SU-DHL-6 (cell line): Measurements from ENCODE around the gene SMC1A.

Experiments used
- H2AFZ ChIP-seq: fragments of 200-600 bp; sonication (generic); 2 replicates; pipeline ENCODE4 v1.6.1; 2014; ENCODE audit warnings: low read depth, mild to moderate bottlenecking, moderate library complexity, mixed read lengths, antibody characterized with exemption, low read length; ENCODE audit not compliant: severe bottlenecking
- H3F3A ChIP-seq: fragments of 200-600 bp; shearing (Covaris generic); 2 replicates; pipeline ENCODE4 v1.6.0; 2016; ENCODE audit warnings: antibody characterized with exemption, mild to moderate bottlenecking; ENCODE audit not compliant: insufficient read depth
- H3K27ac ChIP-seq: fragments of 200-600 bp; sonication (generic); 2 replicates; pipeline ENCODE4 v1.5.1; 2016; ENCODE audit warnings: low read depth, mild to moderate bottlenecking, low read length, moderate library complexity, mixed read lengths
- H3K27me3 ChIP-seq: fragments of 200-600 bp; sonication (generic), shearing (Covaris generic); 2 replicates; pipeline ENCODE4 v1.6.0; 2014; ENCODE audit warnings: mild to moderate bottlenecking, low read length
- H3K36me3 ChIP-seq: fragments of 200-600 bp; sonication (generic); 2 replicates; pipeline ENCODE4 v1.6.1; 2014; ENCODE audit warnings: mild to moderate bottlenecking, low read length, mixed read lengths
- H3K4me2 ChIP-seq: fragments of 300-600, 200-600 bp; shearing (Covaris generic), sonication (generic); 2 replicates; pipeline ENCODE4 v1.6.0; 2014; ENCODE audit warnings: low read length, low read depth, mild to moderate bottlenecking; ENCODE audit not compliant: poor library complexity, severe bottlenecking
- H3K4me3 ChIP-seq: fragments of 200-600 bp; sonication (generic); 2 replicates; pipeline ENCODE4 v1.5.1; 2014; ENCODE audit warnings: antibody characterized with exemption, low read length, mild to moderate bottlenecking, mixed read lengths; ENCODE audit not compliant: insufficient read depth, poor library complexity, severe bottlenecking
- H3K79me2 ChIP-seq: fragments of 200-600 bp; sonication (generic); 2 replicates; pipeline ENCODE4 v1.6.1; 2014; ENCODE audit warnings: mild to moderate bottlenecking, low read length, moderate library complexity; ENCODE audit not compliant: insufficient read depth
- H3K9ac ChIP-seq: fragments of 200-600 bp; sonication (generic); 2 replicates; pipeline ENCODE4 v1.7.0; 2014; ENCODE audit warnings: mild to moderate bottlenecking, low read length
- H3K9me2 ChIP-seq: fragments of 200-600 bp; sonication (generic); replicated peaks from 2 replicates; pipeline ENCODE4 v1.6.1; 2014; ENCODE audit warnings: low read length; ENCODE audit not compliant: insufficient read depth
- H3K9me3 ChIP-seq: fragments of 200-600 bp; sonication (generic); 2 replicates; pipeline ENCODE4 v1.6.1; 2014; ENCODE audit warnings: low read length, mixed read lengths; ENCODE audit not compliant: insufficient read depth
- H4K20me1 ChIP-seq: fragments of 200-600 bp; sonication (generic); 2 replicates; pipeline ENCODE4 v1.6.1; 2014; ENCODE audit warnings: low read depth, mild to moderate bottlenecking, antibody characterized with exemption, low read length, moderate library complexity, mixed read lengths
- EZH2phosphoT487 ChIP-seq: fragments of 200-600 bp; sonication (generic), shearing (Covaris generic); conservative IDR thresholded peaks from 2 replicates; pipeline ENCODE4 v1.6.1; 2018; ENCODE audit warnings: mild to moderate bottlenecking, antibody characterized with exemption, low read length, moderate library complexity, mixed read lengths
- TF ChIP-seq, protein P1 (sequence below): fragments of 200-600 bp; sonication (generic); IDR thresholded peaks from one replicate; pipeline ENCODE4 v1.5.1; 2017; ENCODE audit warnings: antibody characterized with exemption, mild to moderate bottlenecking, low read length, moderate library complexity; ENCODE audit not compliant: insufficient read depth, poor library complexity, severe bottlenecking

SMC1A gene

DNA sequence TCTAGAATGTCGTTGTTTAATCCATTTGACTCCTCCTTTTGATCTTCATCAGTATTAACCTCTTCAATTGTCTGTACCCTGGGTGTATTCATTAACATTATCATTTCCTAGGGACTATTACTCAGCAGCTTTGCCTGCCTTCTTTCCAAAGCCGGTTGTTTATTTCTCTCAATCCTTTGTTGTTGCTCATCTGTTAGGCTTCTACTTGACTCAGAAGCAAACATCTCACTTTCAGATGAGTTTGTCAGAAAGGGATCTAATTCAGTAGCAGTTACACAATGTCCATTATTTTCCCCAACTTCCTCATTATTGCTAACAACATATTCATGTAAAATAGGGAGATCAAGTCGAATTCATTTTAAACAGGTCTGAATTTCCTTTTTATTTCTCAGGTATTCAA is 33.8 kb upstream of the SMC1A start:
- H3K4me2 ChIP-seq: no peak overlapping the region
- no peaks in the 10 kb centered on the region for H4K20me1 ChIP-seq
- H3K27ac ChIP-seq: no peak overlapping the region
- H3K9ac ChIP-seq: no peak overlapping the region
- H3K9me3 ChIP-seq: no peaks in the 10 kb centered on the region
- H3K4me3 ChIP-seq: no peak overlapping the region
- no peaks in the 10 kb centered on the region for H3K27me3 ChIP-seq
- no peak overlapping the region for H2AFZ ChIP-seq
- no peaks in the 10 kb centered on the region for H3F3A ChIP-seq
- no peaks in the 10 kb centered on the region for H3K79me2 ChIP-seq
- H3K9me2 ChIP-seq: no peaks in the 10 kb centered on the region
- TF ChIP-seq, protein P1, sequence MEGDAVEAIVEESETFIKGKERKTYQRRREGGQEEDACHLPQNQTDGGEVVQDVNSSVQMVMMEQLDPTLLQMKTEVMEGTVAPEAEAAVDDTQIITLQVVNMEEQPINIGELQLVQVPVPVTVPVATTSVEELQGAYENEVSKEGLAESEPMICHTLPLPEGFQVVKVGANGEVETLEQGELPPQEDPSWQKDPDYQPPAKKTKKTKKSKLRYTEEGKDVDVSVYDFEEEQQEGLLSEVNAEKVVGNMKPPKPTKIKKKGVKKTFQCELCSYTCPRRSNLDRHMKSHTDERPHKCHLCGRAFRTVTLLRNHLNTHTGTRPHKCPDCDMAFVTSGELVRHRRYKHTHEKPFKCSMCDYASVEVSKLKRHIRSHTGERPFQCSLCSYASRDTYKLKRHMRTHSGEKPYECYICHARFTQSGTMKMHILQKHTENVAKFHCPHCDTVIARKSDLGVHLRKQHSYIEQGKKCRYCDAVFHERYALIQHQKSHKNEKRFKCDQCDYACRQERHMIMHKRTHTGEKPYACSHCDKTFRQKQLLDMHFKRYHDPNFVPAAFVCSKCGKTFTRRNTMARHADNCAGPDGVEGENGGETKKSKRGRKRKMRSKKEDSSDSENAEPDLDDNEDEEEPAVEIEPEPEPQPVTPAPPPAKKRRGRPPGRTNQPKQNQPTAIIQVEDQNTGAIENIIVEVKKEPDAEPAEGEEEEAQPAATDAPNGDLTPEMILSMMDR: no peak
- no peak for TF ChIP-seq EZH2phosphoT487
- H3K36me3 ChIP-seq: no peaks in the 10 kb centered on the region

DNA sequence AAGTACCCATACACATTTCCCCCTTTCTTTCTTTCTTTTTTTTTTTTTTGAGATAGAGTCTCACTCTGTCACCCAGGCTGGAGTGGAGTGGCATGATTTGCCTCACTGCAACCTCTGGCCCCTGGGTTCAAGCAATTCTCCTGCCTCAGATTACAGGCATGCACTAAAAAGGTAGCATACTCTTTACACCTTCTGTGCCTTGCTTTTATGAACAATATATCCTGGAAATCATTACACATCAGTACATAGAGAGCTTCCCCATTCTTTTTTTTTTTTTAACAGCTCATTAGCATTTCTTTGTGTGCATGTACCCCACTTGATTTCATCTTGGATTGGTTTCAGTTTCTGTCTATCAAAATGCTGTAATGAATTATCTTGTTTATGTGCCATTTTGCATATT is 30.4 kb upstream of the SMC1A start:
- Histone ChIP-seq H3K4me2 (no peak overlapping the region), H4K20me1 (no peaks in the 10 kb centered on the region), H3K79me2 (no peaks in the 10 kb centered on the region), H3F3A (no peaks in the 10 kb centered on the region), H3K27me3 (no peaks in the 10 kb centered on the region), H3K27ac (no peak overlapping the region), H3K9ac (no peak overlapping the region), H3K9me3 (no peaks in the 10 kb centered on the region), H3K36me3 (no peaks in the 10 kb centered on the region), H3K4me3 (no peak overlapping the region), H2AFZ (no peak overlapping the region), H3K9me2 (no peaks in the 10 kb centered on the region)
- TF ChIP-seq EZH2phosphoT487: no peak
- TF ChIP-seq, protein P1: no peak

DNA sequence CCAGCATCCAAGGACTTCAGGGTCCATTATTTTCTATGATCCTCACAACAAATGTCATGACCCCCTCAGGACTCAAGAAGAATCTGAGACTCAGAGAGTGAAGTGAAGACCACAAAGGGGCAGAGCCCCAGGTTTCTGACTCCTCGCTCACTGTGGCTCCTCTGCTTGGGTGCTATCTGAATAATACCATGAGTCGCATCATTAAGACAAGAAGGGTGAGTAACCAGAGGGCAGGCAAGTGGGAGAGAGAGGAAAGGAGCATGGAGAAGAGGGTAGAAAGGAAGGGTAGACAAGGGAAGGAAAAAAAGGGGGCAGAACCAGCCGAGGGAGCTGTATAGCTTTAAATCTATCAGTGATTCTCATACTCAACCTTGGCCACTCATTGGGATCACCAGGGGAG is 27.2 kb upstream of the SMC1A start:
- H3K27ac ChIP-seq: no peak overlapping the region
- H3F3A ChIP-seq: no peaks in the 10 kb centered on the region
- H3K4me3 ChIP-seq: no peak overlapping the region
- no peaks in the 10 kb centered on the region for H3K79me2 ChIP-seq
- no peaks in the 10 kb centered on the region for H3K9me3 ChIP-seq
- TF ChIP-seq, protein P1: no peak
- TF ChIP-seq EZH2phosphoT487: no peak
- no peak overlapping the region for H3K4me2 ChIP-seq
- no peaks in the 10 kb centered on the region for H3K27me3 ChIP-seq
- no peak overlapping the region for H3K9ac ChIP-seq
- no peaks in the 10 kb centered on the region for H3K36me3 ChIP-seq
- no peaks in the 10 kb centered on the region for H4K20me1 ChIP-seq
- H2AFZ ChIP-seq: no peak overlapping the region
- H3K9me2 ChIP-seq: no peaks in the 10 kb centered on the region

DNA sequence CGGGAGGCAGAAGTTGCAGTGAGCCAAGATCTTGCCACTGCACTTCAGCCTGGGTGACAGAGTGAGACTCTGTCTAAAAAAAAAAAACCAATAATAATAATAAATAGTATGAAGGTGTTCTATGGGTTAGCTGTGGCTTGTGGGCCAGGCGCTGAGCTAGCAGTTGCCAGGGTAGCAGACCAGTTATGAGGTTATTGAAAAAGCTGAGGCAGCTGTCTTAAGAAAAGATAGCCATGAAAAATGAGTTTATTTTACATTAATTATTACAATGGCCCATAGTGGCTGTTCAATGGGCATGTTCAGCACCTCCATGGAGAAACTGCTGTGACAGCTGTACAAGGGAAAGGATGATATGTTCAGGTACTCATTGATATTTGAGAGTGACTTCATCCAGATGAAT is 25.0 kb upstream of the SMC1A start:
- H3F3A ChIP-seq: no peaks in the 10 kb centered on the region
- H3K4me3 ChIP-seq: no peak overlapping the region
- TF ChIP-seq, protein P1: no peak
- TF ChIP-seq EZH2phosphoT487: no peak
- H3K4me2 ChIP-seq: no peak overlapping the region
- no peaks in the 10 kb centered on the region for H3K79me2 ChIP-seq
- H3K9ac ChIP-seq: no peak overlapping the region
- H3K9me3 ChIP-seq: no peaks in the 10 kb centered on the region
- H3K27me3 ChIP-seq: no peaks in the 10 kb centered on the region
- no peak overlapping the region for H2AFZ ChIP-seq
- H3K27ac ChIP-seq: no peak overlapping the region
- H3K36me3 ChIP-seq: no peaks in the 10 kb centered on the region
- H4K20me1 ChIP-seq: no peaks in the 10 kb centered on the region
- H3K9me2 ChIP-seq: no peaks in the 10 kb centered on the region
